Measurements from ENCODE around the gene SAPCD1.
A peak's percentile ranks its signal among the peaks of the same experiment; 100 is the strongest.

The SAPCD1 gene

DNA sequence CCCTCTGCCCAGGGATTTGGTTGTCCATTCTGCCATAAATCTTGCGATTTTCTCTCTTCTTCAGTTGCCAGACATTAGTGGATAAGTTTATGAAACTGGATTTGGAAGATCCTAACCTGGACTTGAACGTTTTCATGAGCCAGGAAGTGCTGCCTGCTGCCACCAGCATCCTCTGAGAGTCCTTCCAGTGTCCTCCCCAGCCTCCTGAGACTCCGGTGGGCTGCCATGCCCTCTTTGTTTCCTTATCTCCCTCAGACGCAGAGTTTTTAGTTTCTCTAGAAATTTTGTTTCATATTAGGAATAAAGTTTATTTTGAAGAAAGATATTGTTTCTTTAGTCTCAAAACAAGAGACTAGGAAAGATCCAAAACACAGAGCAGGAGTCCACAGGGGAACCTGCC is at the start of gene SAPCD1:
Gene SAPCD1, plus strand, starts transcription at position 301 of the 400 bp plus-strand sequence. CDS start 399 bp downstream, outside the sequence.
- no peak for DNase-seq

DNA sequence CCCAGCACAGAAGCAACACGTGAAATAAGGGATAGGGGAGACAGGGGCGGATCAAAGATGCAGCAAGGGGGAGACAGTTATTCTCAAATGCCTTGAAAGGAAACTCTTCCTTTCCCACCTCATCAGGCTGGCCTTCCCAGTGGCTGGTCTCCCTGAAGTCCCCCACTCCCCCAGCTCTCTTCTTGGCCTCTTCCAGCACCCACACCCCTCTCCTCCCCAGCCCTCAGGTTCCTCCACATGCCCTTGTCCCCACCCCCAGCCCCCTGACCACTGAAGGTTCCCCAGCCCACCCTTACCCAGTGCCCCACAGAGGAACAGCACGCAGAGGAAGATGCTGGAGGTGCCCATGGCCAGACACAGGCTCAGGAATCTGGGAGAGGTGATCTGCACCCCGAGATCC is 49.0 kb upstream of the SAPCD1 start:
- DNase-seq, result no peak

DNA sequence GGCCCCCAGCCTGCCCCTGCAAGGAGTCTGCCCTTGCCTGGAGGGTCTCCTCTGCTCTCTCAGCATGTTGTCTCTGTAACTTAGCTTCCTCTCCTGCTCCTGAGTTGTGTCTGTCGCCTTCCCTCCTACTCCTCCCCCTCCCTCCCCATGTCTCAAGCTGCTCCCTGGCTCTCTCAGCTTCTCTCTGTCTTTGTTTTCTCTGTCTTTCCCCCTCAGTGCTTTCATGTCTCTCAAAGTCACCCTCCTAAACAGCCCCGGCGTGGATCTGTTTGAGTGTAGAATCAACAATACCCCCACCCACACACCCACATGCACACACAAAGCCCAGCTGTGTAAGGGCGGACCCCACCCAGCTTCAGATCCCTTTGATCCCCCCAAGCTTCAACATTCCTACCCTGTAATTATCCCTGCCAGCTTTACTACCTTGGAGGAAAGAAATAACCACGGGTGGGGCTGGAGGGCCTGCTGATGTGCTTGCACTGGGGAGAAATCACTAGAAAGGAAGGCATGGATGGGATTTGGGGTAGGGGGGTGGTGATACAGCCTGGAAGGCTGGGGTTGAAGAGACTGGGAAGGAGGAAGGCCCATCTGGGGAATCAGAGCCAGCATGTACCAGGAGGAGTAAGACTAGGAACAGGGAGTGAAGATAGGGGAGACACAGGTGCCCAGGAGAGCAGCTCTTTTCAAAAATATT is 48.3 kb upstream of the SAPCD1 start:
- no peak for DNase-seq

DNA sequence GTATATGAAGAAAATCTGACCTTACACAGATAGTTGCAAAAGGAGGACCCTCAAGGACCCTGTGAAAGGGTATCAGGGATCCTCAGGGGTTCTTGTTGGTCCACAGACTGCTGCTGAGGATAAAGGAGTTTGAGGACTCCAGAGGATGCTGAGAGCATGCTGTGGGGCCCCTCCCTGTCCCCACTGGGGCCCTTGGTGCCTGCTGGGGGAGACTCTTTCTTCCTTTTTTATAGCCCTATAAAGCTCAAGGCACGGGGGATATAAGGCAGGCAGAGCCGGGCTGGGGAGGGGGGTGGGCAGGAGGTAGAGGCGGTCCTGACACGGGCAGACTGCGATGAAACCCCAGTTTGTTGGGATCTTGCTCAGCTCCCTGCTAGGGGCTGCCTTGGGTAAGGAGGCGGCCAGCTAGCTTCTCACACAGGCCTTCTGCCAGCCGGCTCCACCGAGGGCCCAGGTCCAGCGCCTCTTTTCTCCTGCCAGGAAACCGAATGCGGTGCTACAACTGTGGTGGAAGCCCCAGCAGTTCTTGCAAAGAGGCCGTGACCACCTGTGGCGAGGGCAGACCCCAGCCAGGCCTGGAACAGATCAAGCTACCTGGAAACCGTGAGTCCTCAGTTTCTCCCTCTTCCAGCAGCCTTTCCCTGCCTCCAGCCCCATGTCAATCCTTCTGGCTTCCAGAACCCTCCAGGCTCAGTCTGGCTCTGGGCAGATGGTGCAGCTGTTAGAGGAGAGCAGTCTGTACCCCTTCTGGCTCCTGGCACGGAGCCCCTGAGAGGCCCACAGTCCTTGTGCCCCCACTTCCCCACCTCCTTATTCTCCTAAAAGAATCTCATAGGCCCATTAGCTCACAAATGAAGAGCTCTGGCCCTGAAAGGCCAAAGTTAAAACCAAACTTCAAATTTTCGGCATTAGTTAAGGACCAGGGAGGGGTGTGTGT is 47.2 kb upstream of the SAPCD1 start, which contains the start of gene LY6G6D:
Gene LY6G6D, plus strand, starts transcription at position 327 of the 937 bp plus-strand sequence. Its CDS starts 8 bp downstream, at position 335.
- no peak for DNase-seq

DNA sequence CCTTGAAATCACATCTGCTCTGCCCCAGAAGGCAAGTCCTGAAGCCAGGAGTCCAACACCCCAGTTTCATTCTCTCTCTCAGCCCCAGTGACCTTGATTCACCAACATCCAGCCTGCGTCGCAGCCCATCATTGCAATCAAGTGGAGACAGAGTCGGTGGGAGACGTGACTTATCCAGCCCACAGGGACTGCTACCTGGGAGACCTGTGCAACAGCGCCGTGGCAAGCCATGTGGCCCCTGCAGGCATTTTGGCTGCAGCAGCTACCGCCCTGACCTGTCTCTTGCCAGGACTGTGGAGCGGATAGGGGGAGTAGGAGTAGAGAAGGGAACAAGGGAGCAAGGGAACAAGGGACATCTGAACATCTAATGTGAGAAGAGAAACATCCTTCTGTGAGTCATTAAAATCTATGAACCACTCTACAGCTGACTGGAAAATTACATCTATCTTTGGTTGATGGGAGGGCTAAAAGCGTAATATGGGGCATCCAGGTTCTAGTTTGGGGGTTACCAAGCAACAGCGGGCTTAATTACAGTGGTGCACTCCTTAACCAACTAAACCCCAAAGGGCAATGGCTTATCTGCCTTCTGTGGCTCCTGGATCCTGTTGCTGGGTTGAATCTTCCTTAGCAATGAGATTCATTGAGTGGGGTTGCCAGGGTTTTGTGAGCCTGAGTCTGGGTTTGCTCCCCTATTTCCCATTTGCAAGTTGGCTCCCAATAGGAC is 44.8 kb upstream of the SAPCD1 start:
- DNase-seq, result no peak

DNA sequence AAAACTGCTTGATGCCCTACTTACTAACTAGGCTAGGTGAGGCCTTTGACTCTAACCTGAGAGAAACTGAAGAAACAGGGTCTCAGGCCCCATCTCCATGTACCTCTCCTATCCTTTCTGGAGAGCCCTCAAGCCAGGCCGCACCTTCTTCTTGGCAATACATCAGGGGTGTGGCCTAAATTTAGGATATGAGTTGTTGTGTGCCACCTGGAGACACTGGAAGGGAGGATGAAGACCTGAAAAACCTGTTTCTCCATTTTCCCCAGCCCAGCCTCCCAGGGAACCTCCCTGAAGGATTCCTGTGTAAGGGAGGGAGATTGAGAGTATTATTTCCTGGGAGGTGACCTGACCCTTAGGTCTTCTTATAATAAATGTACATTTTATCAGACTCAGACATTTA is 44.2 kb upstream of the SAPCD1 start:
- DNase-seq, result no peak

DNA sequence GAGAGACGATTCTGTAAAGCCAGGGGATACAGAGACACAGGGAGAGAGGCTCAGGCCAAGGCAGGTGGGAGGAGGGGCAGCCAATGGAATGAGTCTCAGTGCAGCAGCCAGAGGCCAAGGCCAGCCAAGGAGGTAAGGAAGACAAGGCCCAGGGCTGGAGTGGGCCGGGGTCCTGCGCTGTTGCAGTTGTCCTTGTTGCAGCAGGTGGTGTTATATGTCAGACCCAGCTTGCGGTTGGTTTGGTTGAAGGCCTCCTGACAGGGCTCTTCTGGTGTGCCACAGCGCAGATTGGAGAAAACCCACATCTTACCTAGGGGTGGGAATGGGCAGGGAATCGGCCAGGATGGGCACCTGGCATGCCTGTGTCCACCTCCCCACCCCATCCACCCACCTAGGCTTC is 43.5 kb upstream of the SAPCD1 start:
- DNase-seq, result no peak

DNA sequence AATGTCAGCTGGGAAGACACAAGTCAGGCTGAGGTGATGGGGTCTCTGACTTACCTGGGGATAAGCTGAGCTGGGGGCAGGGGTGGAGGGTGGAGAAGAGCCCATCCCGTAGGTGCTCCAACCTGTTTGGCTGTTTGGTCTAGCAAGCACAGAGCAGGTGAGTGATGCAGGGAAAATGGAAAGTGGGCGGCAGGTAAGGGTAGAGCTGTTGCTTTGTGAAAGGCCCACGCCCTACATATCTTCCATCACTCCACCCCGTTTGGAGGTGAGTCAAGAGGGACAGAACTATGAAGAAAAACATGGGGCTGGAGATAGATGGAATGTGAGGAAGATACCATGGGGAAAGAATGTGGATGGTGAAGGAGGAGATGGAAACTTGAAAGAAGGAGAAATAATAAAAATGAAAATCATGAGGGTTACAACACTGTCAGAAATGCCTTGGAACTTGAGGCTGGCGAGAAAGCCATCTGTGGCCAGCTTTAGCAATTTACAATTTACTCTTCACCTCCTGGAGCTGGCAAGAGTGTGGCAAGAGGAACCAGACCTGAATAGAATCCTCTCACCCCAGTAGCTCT is 42.2 kb upstream of the SAPCD1 start:
- DNase-seq, result no peak

DNA sequence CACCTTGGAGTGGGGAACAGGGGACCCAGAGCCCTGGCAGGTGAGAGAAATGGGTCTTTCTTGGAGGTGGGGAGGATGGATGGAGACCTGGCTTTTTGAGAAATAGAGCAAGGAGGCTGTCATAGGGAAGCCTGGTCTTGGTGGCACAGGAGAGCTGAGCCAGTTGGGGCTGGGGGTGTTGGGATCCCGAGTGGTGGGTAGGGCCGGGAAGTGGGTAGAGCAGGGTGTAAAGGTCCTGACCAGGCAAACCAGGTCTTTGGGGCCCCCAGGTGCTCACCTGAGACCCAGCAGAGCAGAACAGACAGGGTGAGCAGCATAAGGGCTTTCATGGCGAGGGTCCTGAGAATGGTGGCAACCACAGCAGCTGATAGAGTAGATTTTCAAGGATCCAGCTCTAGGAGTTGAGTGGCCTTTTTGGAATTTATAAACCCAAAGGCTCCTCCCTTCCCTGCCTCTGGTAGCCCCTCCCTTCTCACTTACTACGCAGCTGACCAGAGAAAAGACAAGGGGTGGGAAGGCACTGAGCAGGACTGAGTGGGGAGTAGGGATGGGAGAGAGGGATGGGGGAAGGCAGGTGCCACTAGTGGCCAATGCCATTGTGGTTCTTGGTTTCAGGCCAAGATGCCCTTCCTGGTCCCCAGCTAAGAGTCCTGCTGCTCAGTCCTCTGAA is 41.0 kb upstream of the SAPCD1 start, which contains the start of gene LY6G6C:
Gene LY6G6C, minus strand, starts transcription at position 396 of the 670 bp plus-strand sequence. Its CDS starts 67 bp downstream, at position 329.
- no peak for DNase-seq

DNA sequence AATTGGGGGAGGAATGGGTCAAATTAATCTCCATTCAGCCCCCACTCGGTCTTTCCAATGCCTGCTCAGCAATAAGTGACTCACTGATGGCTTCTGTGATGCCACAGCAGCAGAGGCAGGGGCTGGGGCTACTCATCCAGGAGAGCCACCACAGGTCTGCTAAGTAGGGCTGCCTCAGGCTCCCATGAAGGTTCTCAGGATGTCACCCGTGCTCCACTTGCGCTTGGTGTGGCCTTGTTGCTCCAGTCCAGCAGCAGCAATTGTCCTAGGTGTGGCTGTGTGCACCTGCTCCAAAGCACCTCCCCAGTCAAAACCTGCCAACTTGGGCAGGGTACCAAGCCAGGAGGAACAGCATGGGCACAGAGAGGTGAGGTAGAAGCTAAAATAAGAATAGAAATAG is 40.3 kb upstream of the SAPCD1 start:
- DNase-seq, result no peak

DNA sequence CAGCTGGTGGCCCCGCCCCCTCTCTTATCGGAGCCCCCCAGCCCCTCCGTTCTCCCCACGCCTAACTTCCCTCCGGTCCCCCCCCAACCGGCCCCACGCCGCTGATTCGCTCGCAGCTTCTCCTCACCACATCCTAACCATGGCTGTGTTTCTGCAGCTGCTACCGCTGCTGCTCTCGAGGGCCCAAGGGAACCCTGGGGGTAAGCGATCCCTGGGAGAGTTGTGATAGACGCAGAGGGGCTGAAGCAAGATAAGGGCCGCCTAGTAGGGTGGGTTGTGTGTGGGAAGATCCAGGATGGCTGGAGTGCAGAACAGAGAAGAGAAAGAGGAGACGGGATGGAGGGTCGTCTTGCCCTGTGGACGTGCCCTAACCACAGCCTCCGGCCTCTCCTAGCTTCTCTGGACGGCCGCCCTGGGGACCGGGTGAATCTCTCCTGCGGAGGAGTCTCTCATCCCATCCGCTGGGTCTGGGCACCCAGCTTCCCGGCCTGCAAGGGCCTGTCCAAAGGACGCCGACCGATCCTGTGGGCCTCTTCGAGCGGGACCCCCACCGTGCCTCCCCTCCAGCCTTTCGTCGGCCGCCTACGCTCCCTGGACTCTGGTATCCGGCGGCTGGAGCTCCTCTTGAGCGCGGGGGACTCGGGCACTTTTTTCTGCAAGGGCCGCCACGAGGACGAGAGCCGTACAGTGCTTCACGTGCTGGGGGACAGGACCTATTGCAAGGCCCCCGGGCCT is 39.0 kb upstream of the SAPCD1 start, which contains the start of gene MPIG6B:
Gene MPIG6B, plus strand, starts transcription at position 129 of the 735 bp plus-strand sequence. Its CDS starts 11 bp downstream, at position 140.
- DNase-seq, result no peak

DNA sequence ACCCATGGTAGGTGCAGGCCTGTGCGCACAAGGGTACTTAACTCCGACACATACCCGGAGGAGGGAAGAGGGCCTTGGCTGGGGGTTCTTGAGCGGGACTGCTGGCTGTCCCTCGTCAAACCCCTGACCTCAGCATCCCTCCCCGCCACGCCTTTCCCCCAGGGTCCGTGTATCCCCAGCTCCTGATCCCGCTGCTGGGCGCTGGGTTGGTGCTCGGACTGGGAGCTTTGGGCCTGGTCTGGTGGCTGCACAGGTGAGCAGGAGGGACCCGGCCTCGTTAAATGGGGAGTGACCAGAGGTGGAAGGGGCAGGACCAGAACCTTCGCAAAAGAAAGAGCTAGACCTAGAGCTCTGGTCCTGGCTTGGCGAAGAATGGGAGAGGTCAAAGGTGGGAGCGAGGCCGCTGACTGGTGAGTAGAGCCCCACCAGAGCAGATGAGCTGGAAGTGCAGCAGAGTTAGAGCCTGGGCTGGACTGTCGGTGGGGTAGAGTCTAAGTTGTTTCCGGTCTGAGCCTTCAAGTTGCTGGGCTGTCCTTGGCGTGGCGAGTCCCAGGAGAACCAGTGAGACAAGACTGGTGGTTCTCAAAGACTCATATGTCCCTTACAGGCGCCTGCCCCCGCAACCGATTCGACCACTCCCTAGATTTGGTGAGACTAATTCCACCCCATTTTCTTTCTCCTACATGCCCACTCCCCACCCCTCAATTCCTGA is 38.3 kb upstream of the SAPCD1 start:
- DNase-seq, result no peak

DNA sequence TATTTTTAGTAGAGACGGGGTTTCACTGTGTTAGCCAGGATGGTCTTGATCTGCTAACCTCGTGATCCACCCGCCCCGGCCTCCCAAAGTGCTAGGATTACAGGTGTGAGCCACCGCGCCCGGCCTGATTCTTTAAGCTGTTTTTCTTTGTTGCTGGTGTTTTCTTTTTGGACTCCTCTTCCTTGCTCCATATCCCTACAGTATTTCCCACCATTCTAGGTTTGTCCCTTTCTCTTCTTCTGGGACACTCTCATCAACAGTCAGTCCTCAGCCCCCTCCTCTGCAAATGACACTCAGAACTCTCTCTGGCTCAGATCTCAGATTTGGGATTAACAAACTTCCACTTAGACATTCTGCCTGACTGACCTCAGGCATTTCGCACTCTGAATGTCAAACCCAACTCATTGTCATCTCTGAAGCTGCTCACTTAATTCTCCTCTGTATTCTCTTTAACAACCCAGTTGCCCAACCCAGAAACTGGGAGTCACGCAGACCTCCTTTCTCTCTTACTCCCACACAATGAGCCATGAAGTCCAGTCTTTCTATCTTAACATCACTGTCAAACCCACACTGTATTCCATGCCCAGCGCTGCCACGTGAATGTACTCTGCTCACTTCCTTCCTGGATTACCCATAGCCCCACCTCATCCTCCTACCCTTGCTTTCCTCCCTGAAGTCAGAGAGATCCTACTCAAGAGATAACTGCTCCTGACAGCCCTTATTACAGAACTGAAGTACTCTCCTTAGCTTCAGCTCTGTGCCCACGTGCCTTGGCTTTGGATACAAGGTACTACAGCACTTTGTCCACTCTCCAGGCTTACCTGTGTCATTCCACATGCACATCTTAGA is 36.7 kb upstream of the SAPCD1 start:
- no peak for DNase-seq

DNA sequence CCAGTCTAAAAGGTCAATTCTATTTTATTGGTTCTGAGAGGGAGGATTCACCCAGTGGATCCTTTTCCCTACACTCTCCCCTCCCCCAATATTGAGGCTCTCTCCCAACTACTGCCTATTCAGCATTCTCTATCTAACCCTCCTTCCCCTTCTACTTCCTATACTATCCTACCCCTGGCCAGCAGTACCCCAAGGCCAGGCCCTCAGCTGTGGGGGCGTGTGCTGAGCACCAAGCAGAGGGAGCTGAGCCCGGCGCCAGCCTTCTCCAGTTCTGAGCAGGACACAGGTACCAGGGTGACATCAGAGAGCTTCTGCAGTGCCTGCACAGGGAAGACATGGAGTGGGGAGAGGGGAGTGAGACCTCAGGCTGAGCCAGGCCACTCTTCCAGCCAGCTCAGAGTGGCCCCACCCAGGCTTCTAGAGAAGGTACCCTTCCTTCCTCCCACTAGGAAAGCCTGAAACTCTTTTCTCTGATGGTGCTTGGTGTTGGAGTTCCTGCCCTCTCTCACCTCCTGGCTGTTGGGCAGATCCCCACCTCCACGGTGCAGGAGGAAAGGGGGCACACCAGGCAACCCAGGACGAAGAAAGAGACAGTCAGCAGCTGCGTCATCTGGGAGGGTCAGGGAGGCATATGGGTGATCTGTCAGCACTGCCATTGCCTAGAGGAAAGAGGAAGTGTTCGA is 35.3 kb upstream of the SAPCD1 start:
- DNase-seq, result no peak

DNA sequence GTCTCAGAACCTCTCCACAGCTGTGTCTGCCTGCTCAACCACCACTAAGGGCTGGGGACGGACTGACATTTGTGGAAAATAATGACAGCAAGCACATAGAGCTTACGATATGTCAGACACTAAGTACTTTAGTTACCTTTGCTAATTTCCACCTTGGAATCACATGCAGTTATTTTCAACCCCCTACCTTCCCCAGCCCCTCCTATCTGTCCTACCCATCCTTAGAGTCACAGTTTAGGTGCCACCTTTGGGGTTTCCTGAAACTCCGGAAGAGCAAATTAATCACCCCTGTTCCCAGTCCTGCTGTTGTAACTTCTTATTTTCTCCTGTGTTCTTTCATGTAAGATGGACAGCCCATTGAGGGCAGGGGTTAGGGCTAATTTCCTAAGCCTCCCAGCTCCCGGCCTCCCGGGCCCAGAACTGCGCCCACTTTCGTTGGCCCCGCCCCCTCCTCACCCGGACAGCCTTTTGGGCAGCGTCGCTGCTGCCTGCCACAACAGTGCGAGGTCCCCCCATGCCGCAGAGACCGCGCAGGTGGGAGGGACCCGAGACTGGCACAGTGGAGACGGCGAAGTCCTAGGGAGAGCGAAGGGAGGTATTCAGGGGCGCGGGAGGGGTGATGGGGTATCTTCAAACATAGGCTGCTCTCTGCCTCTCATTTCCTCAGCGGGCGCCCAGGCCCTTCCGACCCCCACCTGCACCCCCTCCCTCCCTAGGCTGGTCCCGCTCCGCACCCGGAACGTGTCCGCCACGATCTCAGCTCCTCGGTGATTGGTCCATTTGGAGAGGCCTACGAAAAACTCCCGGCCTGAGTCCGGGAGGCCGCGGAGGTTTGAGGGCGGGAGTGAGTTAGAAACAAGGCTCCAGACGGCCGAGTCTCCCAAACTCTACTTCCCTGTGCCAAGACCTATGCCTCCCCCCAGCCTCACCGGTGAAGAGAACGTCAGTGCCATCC is 34.5 kb upstream of the SAPCD1 start:
- peak; percentile 28 for DNase-seq

DNA sequence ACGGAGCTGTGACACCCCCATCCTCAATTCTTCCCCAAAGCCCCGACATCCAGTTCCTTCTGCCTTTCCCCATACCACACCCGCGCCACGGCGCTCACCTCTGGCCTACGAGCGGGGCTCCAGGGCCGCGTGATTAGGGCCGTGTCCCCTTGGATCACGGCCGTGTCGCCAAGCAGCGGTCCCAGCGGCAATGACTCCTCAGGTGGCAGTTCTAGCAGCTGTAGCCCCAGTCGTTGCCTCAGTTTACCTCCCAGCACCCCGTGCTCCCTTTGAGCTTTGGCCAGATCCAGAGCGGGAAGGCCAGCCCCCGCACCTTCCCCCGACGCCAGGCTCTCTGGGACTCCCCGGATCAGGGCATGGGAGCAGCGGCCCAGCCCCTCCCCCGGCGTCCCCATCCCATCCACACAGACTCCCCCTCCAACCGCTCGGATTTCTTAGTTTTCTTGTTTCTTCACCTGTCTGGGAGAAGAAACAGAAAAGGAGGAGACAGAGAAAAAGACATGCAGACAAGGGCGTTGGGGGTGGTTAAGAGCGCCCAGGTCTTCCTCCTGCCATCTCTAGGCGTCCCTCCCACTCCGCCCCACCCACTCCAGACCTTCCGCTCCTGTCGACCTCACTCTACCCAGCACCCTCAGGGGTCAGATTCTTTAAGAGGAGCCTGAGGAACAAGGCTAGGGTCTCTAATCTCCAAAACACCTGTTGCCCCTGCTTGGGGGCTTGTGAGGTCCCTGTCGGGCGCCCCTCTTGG is 33.5 kb upstream of the SAPCD1 start, which contains the start of gene DDAH2:
Gene DDAH2, minus strand, starts transcription at position 533 of the 748 bp plus-strand sequence. Its CDS starts 138 bp downstream, at position 395.
- DNase-seq, result no peak

DNA sequence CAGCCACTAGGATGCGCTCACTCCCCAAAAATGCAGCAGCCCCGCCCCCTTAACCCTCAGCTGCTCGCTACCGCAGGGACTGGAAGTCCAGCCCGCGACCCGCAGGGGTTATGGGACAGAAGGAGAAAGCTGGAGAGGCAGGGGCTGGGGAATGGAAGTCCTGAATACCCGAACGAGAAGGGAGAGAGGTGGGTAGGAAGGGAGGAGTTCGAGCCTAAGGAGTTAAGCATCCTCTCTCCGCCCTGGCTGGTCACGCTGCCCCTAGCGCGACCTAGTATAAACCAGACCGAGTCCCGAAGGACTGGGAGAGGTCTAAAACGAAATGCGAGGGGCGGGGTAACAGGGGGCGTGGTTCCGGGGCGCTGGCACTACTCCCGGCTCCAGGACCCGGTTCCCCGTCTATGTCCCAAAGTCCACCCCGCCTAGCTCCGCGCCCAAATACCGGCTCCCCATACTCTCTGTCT is 32.9 kb upstream of the SAPCD1 start:
- peak; percentile 85 for DNase-seq
